ENCODE data around the gene DUSP12.
A peak's percentile ranks its signal among the peaks of the same experiment; 100 is the strongest.
"Not testable (repeated sequence)": the region's sequence is repeated elsewhere in the genome, so short reads cannot be mapped to it uniquely, and the experiment has no call there.

The DUSP12 gene, protein sequence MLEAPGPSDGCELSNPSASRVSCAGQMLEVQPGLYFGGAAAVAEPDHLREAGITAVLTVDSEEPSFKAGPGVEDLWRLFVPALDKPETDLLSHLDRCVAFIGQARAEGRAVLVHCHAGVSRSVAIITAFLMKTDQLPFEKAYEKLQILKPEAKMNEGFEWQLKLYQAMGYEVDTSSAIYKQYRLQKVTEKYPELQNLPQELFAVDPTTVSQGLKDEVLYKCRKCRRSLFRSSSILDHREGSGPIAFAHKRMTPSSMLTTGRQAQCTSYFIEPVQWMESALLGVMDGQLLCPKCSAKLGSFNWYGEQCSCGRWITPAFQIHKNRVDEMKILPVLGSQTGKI

GRCh38 chr1:161749509-161750407, at the start of gene DUSP12:
Gene DUSP12, plus strand, starts transcription at chr1:161749786. Its CDS starts 16 bp downstream, at chr1:161749802.
- DNase-seq (ENCODE audit: low read depth in 2 of 2), result peak; percentile 81 to 85

DNA sequence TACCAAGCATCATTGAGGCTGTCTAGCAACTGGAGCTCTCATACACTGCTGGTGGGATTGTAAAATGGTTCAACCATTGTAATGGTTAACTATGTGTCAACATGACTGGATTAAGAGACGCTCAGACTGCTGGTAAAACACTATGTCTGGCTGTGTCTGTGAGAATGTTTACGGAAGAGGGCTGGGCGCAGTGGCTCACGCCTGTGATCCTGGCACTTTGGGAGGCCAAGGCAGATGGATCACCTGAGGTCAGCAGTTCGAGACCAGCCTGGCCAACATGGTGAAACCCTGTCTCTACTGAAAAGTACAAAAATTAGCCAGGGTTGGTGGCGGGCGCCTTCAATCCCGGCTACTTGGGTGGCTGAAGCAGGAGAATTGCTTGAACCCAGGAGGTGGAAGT, 47.3 kb upstream of the DUSP12 start:
- DNase-seq (ENCODE audit: low read depth in 2 of 2), result no peak

- DNase-seq (ENCODE audit: low read depth in 2 of 2), result no peak
Observed at GRCh38 chr1:161705537-161705936, 44.0 kb upstream of the DUSP12 start.

DNA sequence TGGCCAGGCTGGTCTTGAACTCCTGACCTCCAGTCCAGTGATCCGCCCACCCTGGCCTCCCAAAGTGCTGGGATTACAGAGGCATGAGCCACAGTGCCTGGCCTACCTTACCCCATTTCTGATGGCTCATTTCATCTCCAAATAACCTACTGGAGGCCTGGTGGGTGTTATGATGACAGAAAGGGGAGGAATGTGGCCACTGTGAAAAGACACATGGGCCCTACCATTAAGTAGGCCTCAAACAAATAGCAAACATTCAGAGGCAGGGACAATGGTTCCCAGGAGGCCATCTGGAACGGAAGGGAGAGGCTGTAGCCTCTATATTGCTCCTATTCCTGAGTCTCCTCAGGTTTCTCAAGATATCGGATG, 43.5 kb upstream of the DUSP12 start:
- DNase-seq (ENCODE audit: low read depth in 2 of 2), result no peak

GRCh38 chr1:161706482-161707347, 42.9 kb upstream of the DUSP12 start, which contains the start of gene FCRLA:
Gene FCRLA, plus strand, starts transcription at chr1:161707229. Its CDS starts 36 bp downstream, at chr1:161707265.
- no peak for DNase-seq (ENCODE audit: low read depth in 2 of 2)

GRCh38 chr1:161707503-161707902, 42.1 kb upstream of the DUSP12 start:
- DNase-seq (ENCODE audit: low read depth in 2 of 2), result no peak

DNA sequence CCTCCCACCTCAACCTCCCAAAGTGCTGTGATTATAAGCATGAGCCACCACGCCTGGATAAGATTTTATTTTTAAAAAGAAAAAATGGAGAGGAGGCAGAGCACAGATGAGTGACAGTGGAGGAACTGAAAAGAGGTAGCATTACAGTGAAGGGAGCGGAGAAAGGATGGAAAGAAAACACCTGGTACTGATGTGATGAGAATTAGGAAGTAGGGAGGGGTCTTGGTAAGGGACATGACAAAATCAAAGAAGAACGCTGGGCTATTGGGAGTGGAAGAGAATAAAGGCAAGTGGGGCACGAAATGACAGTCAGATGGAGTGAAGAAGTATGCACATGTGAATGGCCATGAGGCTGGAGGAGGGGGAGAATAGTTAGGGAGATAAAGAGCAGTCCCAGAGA, 40.2 kb upstream of the DUSP12 start:
- DNase-seq (ENCODE audit: low read depth in 2 of 2), result no peak

GRCh38 chr1:161710560-161710959, 39.0 kb upstream of the DUSP12 start:
- no peak for DNase-seq (ENCODE audit: low read depth in 2 of 2)

DNA sequence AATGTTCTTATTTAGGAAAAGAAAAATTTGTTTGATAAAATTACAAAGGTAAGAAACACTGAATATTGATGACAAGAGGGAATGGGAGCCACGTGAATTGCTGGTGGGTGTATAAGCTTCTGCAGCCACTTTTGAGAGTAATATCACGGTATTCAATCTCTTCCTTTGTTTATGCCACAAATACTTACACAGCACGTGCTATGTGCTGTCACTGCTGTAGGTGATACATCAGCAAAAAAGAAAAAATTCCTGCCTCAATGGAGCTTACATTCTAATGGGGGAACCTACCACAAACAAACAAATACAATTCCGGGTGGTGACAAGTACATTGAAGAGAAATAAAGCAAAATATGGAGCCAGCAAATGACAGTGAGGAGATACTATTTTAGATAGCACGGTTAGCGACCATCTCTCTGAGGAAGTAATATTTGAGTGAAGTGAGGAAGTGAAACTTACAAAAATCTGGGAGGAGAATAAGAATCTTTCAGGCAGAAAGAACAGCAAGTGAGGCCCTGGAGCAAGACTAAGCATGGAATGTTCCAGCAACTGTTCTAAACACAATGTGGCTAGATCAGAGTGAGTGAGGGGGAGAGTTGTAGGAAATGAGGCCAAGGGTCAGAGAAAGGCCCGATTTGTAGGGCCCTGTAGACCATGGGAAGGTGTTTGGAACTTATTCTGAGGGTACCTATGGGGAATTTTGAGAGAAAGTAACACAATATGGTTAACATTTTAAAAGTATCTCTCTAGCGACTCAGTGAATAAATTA, 30.8 kb upstream of the DUSP12 start:
- DNase-seq (ENCODE audit: low read depth in 2 of 2), result no peak

DNA sequence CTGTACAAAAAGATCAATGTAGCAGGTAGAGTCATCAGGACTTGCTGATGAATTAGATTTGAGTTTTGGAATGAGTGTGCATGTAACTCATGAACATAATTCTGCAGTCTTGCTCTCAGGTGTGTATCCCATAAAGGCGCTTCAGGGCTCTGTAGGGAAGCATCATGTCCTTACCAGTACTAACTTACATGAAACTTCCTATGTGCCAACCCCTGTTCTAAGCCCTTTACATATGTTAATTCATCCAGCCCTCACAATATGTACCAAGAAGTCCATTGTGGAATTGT, 30.3 kb upstream of the DUSP12 start:
- no peak for DNase-seq (ENCODE audit: low read depth in 2 of 2)

- no peak for DNase-seq (ENCODE audit: low read depth in 2 of 2)
Observed at GRCh38 chr1:161720422-161720821, 29.2 kb upstream of the DUSP12 start.

GRCh38 chr1:161720956-161721737, 28.4 kb upstream of the DUSP12 start, which contains the start of gene FCRLB:
Gene FCRLB, plus strand, starts transcription at chr1:161721544. Its CDS starts 1,129 bp downstream, at chr1:161722673.
- no peak for DNase-seq (ENCODE audit: low read depth in 2 of 2)

GRCh38 chr1:161721738-161722343, 27.7 kb upstream of the DUSP12 start:
- no peak for DNase-seq (ENCODE audit: low read depth in 2 of 2)

DNA sequence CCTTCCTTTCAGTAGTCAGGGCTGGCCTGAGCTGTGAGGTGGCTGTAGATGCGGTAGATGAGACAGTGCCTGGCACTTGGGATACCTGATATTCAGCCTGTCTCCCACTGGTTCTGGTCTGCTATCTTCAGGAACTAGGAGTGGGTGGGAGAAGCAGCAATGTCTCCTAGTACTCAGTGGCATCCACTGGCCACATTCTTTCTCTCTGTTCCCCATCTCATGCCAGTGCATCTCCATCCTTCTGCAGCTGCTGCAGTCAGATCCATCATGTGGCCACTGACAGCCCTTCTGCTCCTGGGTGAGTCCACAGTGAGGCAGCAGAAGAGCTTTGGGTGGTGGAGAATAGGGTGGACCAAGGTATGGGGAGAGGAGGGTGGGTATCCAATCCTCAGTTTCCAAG, 27.2 kb upstream of the DUSP12 start:
- DNase-seq (ENCODE audit: low read depth in 2 of 2), result no peak

- DNase-seq (ENCODE audit: low read depth in 2 of 2), result no peak
Observed at GRCh38 chr1:161723459-161724141, 26.0 kb upstream of the DUSP12 start.

DNA sequence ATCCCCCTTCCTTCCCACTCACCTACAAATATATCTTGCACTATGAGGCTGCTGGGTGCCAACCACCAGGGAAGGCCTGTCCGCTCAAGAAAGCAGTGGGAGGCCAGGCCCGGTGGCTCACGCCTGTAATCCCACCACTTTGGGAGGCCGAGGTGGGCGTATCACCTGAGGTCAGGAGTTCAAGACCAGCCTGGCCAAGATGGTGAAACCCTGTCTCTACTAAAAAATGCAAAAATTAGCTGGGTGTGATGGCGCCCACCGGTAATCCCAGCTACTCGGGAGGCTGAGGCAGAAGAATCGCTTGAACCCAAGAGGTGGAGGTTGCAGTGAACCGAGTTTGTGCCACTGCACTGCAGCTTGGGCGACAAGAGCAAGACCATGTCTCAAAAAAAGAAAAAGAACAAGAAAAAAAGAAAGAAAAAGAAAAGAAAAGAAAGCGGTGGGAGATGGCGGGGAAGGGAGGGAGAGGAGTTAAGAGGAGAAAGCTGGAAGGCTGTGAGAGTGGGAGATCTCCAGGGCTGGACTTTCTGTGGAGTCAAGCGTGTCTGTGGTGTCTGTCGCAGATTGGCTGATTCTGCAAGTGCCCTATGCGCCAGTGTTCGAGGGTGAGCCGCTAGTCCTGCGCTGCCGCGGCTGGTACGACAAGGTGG, 24.2 kb upstream of the DUSP12 start:
- not testable (repeated sequence) for DNase-seq (ENCODE audit: low read depth in 2 of 2)

- DNase-seq (ENCODE audit: low read depth in 2 of 2), result no peak
Observed at GRCh38 chr1:161725908-161726472, 23.6 kb upstream of the DUSP12 start.

DNA sequence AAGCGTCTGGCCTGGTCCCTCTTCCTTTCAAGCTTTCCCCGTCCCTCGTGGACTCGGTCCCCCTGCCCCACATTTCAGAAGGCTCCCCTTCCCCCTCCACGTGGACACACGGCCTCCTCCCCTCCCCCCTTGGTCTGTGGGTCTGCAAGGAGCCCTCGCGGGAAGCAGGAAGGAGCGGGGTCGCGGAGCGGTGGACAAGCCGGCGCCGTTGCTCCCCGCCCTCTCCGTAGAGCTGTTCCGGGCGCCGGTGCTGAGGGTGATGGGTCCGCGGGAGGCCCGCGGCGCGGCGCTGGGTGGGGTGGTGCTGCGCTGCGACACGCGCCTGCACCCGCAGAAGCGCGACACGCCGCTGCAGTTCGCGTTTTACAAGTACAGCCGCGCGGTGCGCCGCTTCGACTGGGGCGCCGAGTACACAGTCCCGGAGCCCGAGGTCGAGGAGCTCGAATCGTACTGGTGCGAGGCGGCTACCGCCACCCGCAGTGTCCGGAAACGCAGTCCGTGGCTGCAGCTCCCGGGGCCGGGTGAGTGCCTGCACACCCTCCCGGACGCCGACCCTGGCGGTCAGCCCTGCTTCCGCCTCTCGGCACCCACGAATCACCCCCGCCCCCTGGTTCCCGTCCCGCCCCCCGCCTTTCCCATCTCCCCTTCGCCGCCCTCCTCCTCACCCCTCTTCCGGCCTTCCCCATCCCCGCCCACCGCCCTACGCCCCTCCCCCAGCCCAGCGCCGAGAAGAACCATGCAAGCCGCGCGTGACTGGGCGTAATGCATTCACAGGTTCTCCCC, 22.9 kb upstream of the DUSP12 start:
- DNase-seq (ENCODE audit: low read depth in 2 of 2), result peak; percentile 47 to 52

Measured in stimulated activated CD4-positive, alpha-beta T cell treated with anti-CD3 and anti-CD28 coated beads, Interleukin-4, amount 100 ng/mL, for 48 hours (primary cell).